IMR-90 (cell line): Measurements from ENCODE around the gene IFNL3. TPM values are rescaled to one million over a fixed set of nuclear protein-coding genes. Genes with fewer than 3 reads are reported as not detected.
"Not testable (repeated sequence)": the region's sequence is repeated elsewhere in the genome, so short reads cannot be mapped to it uniquely, and the experiment has no call there.

Source experiments
- ATAC-seq: fragments of 200-7000 bp; cut with Tn5 transposase; 2 replicates; pipeline ENCODE4 v1.9.1; 2020; ENCODE audit warnings: low read depth, mild to moderate bottlenecking, moderate library complexity
- BruUV-seq: library from RNA; stranded (reverse); fragments of 400-500 nt; replicated peaks from 2 replicates; lab custom pipeline; 2021; lab: Mats Ljungman, UMichigan
- CTCF ChIA-PET: fragments of 300-600 bp; formaldehyde crosslinking; extraction: SDS; loops from one replicate; lab custom pipeline; 2021; ENCODE audit warnings: antibody characterized with exemption; lab: Yijun Ruan, JAX
- POLR2A ChIA-PET: fragments of 300-600 bp; sonication (Branson Sonifier 250); formaldehyde crosslinking; loops from one replicate; lab custom pipeline; 2022; ENCODE audit warnings: antibody characterized with exemption; ENCODE audit not compliant: unreplicated experiment; lab: Charles Lee
- DNase-seq: peaks from one replicate; pipeline ENCODE4 v3.0.0; 2013
- H2AFZ ChIP-seq: replicated peaks from 2 replicates; pipeline ENCODE3; 2013; ENCODE audit warnings: low read length, mild to moderate bottlenecking; ENCODE audit not compliant: poor library complexity
- H2AK5ac ChIP-seq: 2 replicates; pipeline ENCODE4 v1.6.1; 2013; ENCODE audit warnings: low read depth, low read length, inconsistent platforms
- H2AK9ac ChIP-seq: replicated peaks from 2 replicates; pipeline ENCODE3; 2013; ENCODE audit warnings: mild to moderate bottlenecking, low read depth, low read length, moderate library complexity; ENCODE audit not compliant: poor library complexity
- H2BK120ac ChIP-seq: 2 replicates; pipeline ENCODE4 v1.6.1; 2013; ENCODE audit warnings: low read depth, low read length, inconsistent platforms
- H2BK15ac ChIP-seq: 3 replicates; pipeline ENCODE4 v1.6.1; 2013; ENCODE audit warnings: low read depth, low read length, inconsistent platforms
- H2BK20ac ChIP-seq: 2 replicates; pipeline ENCODE4 v1.6.1; 2013; ENCODE audit warnings: low read depth, mild to moderate bottlenecking, inconsistent platforms, low read length, moderate library complexity
- H2BK5ac ChIP-seq: 2 replicates; pipeline ENCODE4 v1.6.1; 2013; ENCODE audit warnings: mild to moderate bottlenecking, low read depth, low read length, inconsistent platforms; ENCODE audit not compliant: poor library complexity, severe bottlenecking
- H3K14ac ChIP-seq: replicated peaks from 2 replicates; pipeline ENCODE4 v1.6.1; 2013; ENCODE audit warnings: low read depth, low read length, inconsistent platforms
- H3K18ac ChIP-seq: 2 replicates; pipeline ENCODE4 v1.6.1; 2013; ENCODE audit warnings: low read depth, low read length, control low read depth
- H3K23ac ChIP-seq: 2 replicates; pipeline ENCODE4 v1.6.1; 2013; ENCODE audit warnings: low read depth, low read length, inconsistent platforms
- H3K27ac ChIP-seq: 2 replicates; pipeline ENCODE4 v1.5.1; 2013; ENCODE audit warnings: mild to moderate bottlenecking, control low read depth, low read length; ENCODE audit not compliant: insufficient read depth
- H3K27me3 ChIP-seq: 2 replicates; pipeline ENCODE4 v1.6.1; 2013; ENCODE audit warnings: low read length; ENCODE audit not compliant: control insufficient read depth, insufficient read depth
- H3K36me3 ChIP-seq: 2 replicates; pipeline ENCODE4 v1.6.1; 2013; ENCODE audit warnings: low read length, mixed read lengths; ENCODE audit not compliant: control insufficient read depth, insufficient read depth
- H3K4ac ChIP-seq: 2 replicates; pipeline ENCODE4 v1.6.1; 2013; ENCODE audit warnings: low read depth, low read length, inconsistent platforms
- H3K4me1 ChIP-seq: 2 replicates; pipeline ENCODE4 v1.6.1; 2013; ENCODE audit warnings: low read length, mixed read lengths; ENCODE audit not compliant: control insufficient read depth, insufficient read depth
- H3K4me2 ChIP-seq: 2 replicates; pipeline ENCODE4 v1.6.1; 2013; ENCODE audit warnings: low read depth, mild to moderate bottlenecking, control low read depth, low read length, moderate library complexity
- H3K4me3 ChIP-seq: 2 replicates; pipeline ENCODE4 v1.5.1; 2013; ENCODE audit warnings: low read depth, mild to moderate bottlenecking, control low read depth, low read length, moderate library complexity; ENCODE audit not compliant: insufficient read depth
- H3K56ac ChIP-seq: 2 replicates; pipeline ENCODE4 v1.6.1; 2013; ENCODE audit warnings: low read length, inconsistent platforms; ENCODE audit not compliant: insufficient read depth; ENCODE audit errors: extremely low read depth
- H3K79me1 ChIP-seq, 2 experiments: 2 replicates each; pipeline ENCODE4 v1.6.1; 2013; ENCODE audit warnings: low read length in 2 of 2, inconsistent platforms in 1 of 2, low read depth in 1 of 2
- H3K9ac ChIP-seq: 2 replicates; pipeline ENCODE4 v1.6.1; 2013; ENCODE audit warnings: low read depth, low read length, control low read depth
- H3K9me1 ChIP-seq: 2 replicates; pipeline ENCODE4 v1.6.1; 2013; ENCODE audit warnings: low read length, inconsistent platforms; ENCODE audit not compliant: insufficient read depth
- H3K9me3 ChIP-seq: 2 replicates; pipeline ENCODE4 v1.6.1; 2013; ENCODE audit warnings: low read length; ENCODE audit not compliant: control insufficient read depth, insufficient read depth
- H4K20me1 ChIP-seq: 2 replicates; pipeline ENCODE4 v1.6.1; 2013; ENCODE audit warnings: low read length, inconsistent platforms; ENCODE audit not compliant: insufficient read depth
- H4K5ac ChIP-seq: 2 replicates; pipeline ENCODE4 v1.6.1; 2013; ENCODE audit warnings: mild to moderate bottlenecking, low read depth, low read length, control low read depth
- H4K8ac ChIP-seq, 2 experiments: 2 replicates each; pipeline ENCODE4 v1.6.1; 2013; ENCODE audit warnings: low read depth in 2 of 2, low read length in 2 of 2, control low read depth in 1 of 2, inconsistent platforms in 1 of 2
- H4K91ac ChIP-seq: 2 replicates; pipeline ENCODE4 v1.6.1; 2013; ENCODE audit warnings: low read depth, low read length, inconsistent platforms; ENCODE audit not compliant: insufficient read depth
- WGBS, 2 experiments: methylation state at CpG; one replicate each; pipeline versions ENCODE4 v1.1.5 to v1.1.7; 2013; ENCODE audit warnings: missing lambda C conversion rate in 2 of 2; ENCODE audit not compliant: insufficient read length in 1 of 2; ENCODE audit errors: extremely low coverage in 2 of 2; 5-methylcytosine and 5-hydroxymethylcytosine counted together
- dilution Hi-C: fragments of 300-500 bp; cut with HindIII; formaldehyde crosslinking; loops from one replicate; pipeline ENCODE4 v1.14.3; 2018; ENCODE audit warnings: low sequenced_read_pairs; ENCODE audit not compliant: unreplicated experiment
- in situ Hi-C: fragments of 300-500 bp; cut with MboI; formaldehyde crosslinking; loops from 3 replicates; pipeline ENCODE4 v1.14.3; 2019; ENCODE audit warnings: low sequenced_read_pairs, inconsistent platforms, mixed read lengths
- intact Hi-C: fragments of 100-400 bp; cut with micrococcal nuclease; formaldehyde crosslinking; loops from 2 replicates; pipeline ENCODE4 v1.10.0; 2022
- polyA plus RNA-seq, 3 experiments: library from polyadenylated mRNA; depleted of rRNA; stranded (reverse); fragments of >200 nt; gene quantifications; 2 replicates each; pipeline ENCODE4 v1.2.3, GENCODE V29; 2012; ENCODE audit warnings: low replicate concordance in 1 of 3
- total RNA-seq: library from RNA; depleted of rRNA; stranded (reverse); fragments of >200 nt; gene quantifications from 2 replicates; pipeline ENCODE4 v1.2.3, GENCODE V29; 2012

IFNL3 gene
- total and polyA plus RNA-seq, 2 of the 4 experiments (the other 2 are of a cell fraction), result not detected

- H3K36me3 ChIP-seq, ATAC-seq, H2BK20ac ChIP-seq, H3K4me1 ChIP-seq, intact Hi-C loops, H2BK5ac ChIP-seq, BruUV-seq, H3K4ac ChIP-seq, in situ Hi-C loops, H2AK9ac ChIP-seq, DNase-seq, H3K4me3 ChIP-seq, H4K5ac ChIP-seq, H4K91ac ChIP-seq, H3K9me1 ChIP-seq, H3K56ac ChIP-seq, H3K79me1 ChIP-seq, H3K4me2 ChIP-seq, POLR2A ChIA-PET, H3K9me3 ChIP-seq, H4K8ac ChIP-seq, CTCF ChIA-PET, H3K18ac ChIP-seq, H2BK15ac ChIP-seq, H2AK5ac ChIP-seq, dilution Hi-C loops, H3K9ac ChIP-seq, H2BK120ac ChIP-seq, H2AFZ ChIP-seq, H3K23ac ChIP-seq, H4K20me1 ChIP-seq, H3K27ac ChIP-seq, H3K14ac ChIP-seq: not testable (repeated sequence)
- peaks cover 19% of the 10 kb centered on the region for H3K27me3 ChIP-seq
- no CpG with 5 or more reads among the region's 10 CpGs for WGBS, 2 experiments
Measured at GRCh38 chr19:39269369-39269768, 24.6 kb upstream of the IFNL3 start.

- H3K18ac ChIP-seq, result not testable (repeated sequence)
Measured at GRCh38 chr19:39268531-39269223, 23.9 kb upstream of the IFNL3 start.

More at GRCh38 chr19:39268531-39269223, 23.9 kb upstream of the IFNL3 start:
- H3K14ac ChIP-seq, DNase-seq, H3K4me3 ChIP-seq, H3K4ac ChIP-seq, BruUV-seq, in situ Hi-C loops, H2BK20ac ChIP-seq, H2AK9ac ChIP-seq, H4K5ac ChIP-seq, H4K20me1 ChIP-seq, H2BK5ac ChIP-seq, intact Hi-C loops, H3K9me3 ChIP-seq, H4K8ac ChIP-seq, H3K56ac ChIP-seq, H2BK120ac ChIP-seq, H3K4me1 ChIP-seq, H2AFZ ChIP-seq, H3K79me1 ChIP-seq, H3K23ac ChIP-seq, H3K4me2 ChIP-seq, H2BK15ac ChIP-seq, dilution Hi-C loops, ATAC-seq, H2AK5ac ChIP-seq, CTCF ChIA-PET, H4K91ac ChIP-seq, H3K36me3 ChIP-seq, POLR2A ChIA-PET, H3K9me1 ChIP-seq, H3K27ac ChIP-seq, H3K9ac ChIP-seq: not testable (repeated sequence)
- no CpG with 5 or more reads among the region's 10 CpGs for WGBS, 2 experiments
- peaks cover 26% of the 10 kb centered on the region for H3K27me3 ChIP-seq
